ENCODE data around the gene AKAP8L. TPM values are rescaled to one million over a fixed set of nuclear protein-coding genes. Genes with fewer than 3 reads are reported as not detected.

The AKAP8L gene
- total and polyA plus RNA-seq, 10 of the 15 experiments (the other 5 are each of a cell fraction or from before 2014, with no cell fraction given): 0.66 to 64.3 (median 40.0) TPM

DNA sequence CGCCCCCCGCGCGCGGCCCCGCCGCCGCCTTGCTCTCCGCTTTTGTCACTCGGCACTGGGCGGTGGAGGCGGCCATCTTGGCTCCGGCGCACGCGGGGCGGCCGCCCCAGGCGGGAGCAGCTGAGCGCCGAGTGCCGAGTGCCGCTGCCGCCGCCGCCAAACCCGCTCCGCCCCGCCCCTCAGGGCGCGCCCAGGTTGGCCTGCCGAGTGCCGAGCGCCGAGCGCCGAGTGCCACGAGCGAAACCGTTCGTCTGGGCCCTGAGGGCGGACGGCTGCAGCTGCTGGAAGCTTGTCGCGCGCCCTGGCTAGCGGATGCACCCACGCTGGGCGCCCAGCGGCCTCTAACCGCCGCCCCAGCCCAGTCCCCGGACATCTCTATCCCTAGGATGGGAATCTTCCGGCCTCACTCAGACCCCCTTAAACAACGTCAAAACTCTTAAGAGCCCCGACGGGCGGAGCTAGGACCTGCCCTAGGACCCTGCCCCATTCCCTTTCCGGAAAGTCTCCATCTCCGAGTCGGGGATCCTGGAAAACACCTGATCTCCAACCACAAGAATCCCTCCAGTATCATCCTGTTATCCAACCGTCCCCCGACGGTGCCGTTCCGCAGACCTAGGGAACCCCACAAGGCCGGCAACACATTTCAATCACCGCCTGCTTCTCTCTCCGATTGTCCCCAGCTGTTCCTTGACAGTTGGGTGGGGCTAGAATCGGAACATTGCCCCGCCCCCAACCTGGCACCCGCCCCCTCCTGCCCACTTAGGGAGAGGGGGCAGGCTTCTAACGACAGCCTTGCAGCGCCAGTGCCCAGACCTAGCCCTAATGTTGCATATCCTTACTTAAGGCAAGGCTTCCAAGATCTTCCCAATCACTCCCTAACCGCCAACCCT lies 14.1 kb upstream of the AKAP8L start:
- ATAC-seq (peak; percentile 88), DNase-seq (ENCODE audit: low read depth, low spot score) (peak; percentile 36), FAIRE-seq (peak; percentile 82)
- SMC1A ChIA-PET (ENCODE audit: uncharacterized antibody, unreplicated experiment): interaction anchor here (0.5 to 1.2 kb wide), 3 partner anchors 13 to 568 kb away, joined by 3 to 6 read pairs (median 4); partner anchors contain the start of gene AKAP8L
- Histone ChIP-seq H3K9me3 (replicated peaks; ENCODE audit: control insufficient read depth, insufficient read depth, low read length) (no peaks in the 10 kb centered on the region), H2AFZ (ENCODE audit: control insufficient read depth, low read depth, low read length) (peak overlapping the region; percentile 82), H3K9ac (ENCODE audit: control insufficient read depth, insufficient read depth, low read length) (peak overlapping the region; percentile 76), H3K79me2 (ENCODE audit: control insufficient read depth, insufficient read depth, low read length) (peaks cover 32% of the 10 kb centered on the region), H3K36me3 (ENCODE audit: control insufficient read depth in 2 of 2, insufficient read depth in 2 of 2, low read length in 1 of 2) (peaks cover 0 to 2% of the 10 kb centered on the region in 2 experiments; a peak in 3 of 4 replicates), H3K27me3 (replicated peaks in 1 of 2; ENCODE audit: control insufficient read depth in 2 of 2, insufficient read depth in 2 of 2, low read length in 1 of 2) (no peaks in the 10 kb centered on the region), H3K4me3 (peak overlapping the region; percentile 94), H4K20me1 (ENCODE audit: control insufficient read depth, insufficient read depth) (no peaks in the 10 kb centered on the region), H3K4me1 (ENCODE audit: control insufficient read depth, insufficient read depth, low read length) (peaks cover 10% of the 10 kb centered on the region), H3K27ac (ENCODE audit: control insufficient read depth, insufficient read depth) (peak overlapping the region; percentile 83), H3K4me2 (ENCODE audit: control insufficient read depth, insufficient read depth) (peak overlapping the region; percentile 86)
- whole genome bisulfite sequencing (ENCODE audit: insufficient coverage, insufficient replicate concordance, low lambda C conversion rate, missing lambda C conversion rate): 3% methylated on average over 58 of the region's 75 CpGs
- POLR2A ChIA-PET: interaction anchor here (0.7 to 1.7 kb wide), 6 partner anchors 12 to 53 kb away, joined by 3 to 9 read pairs (median 4); partner anchors contain the start of genes AKAP8 and AKAP8L
- CTCF ChIA-PET: interaction anchor here (1.3 to 3.6 kb wide), 2 partner anchors 14 to 53 kb away, joined by 4 to 20 read pairs; partner anchors contain the start of genes AKAP8 and AKAP8L
- RAD21 ChIA-PET (ENCODE audit: unreplicated experiment): interaction anchor here (0.8 to 2.5 kb wide), 3 partner anchors 14 to 34 kb away, joined by 3 to 14 read pairs (median 5); partner anchors contain the start of genes AKAP8L and RASAL3
- in situ Hi-C loops (cut with MboI): no loop called here
- BruUV-seq (replicated peaks): no TSS peak
- intact Hi-C loops (cut with micrococcal nuclease; ENCODE audit: unreplicated experiment): loop anchor here (2.0 to 5.0 kb wide), 2 partner anchors 14 to 124 kb away; partner anchors contain the start of gene AKAP8L
- TF ChIP-seq, protein P1, sequence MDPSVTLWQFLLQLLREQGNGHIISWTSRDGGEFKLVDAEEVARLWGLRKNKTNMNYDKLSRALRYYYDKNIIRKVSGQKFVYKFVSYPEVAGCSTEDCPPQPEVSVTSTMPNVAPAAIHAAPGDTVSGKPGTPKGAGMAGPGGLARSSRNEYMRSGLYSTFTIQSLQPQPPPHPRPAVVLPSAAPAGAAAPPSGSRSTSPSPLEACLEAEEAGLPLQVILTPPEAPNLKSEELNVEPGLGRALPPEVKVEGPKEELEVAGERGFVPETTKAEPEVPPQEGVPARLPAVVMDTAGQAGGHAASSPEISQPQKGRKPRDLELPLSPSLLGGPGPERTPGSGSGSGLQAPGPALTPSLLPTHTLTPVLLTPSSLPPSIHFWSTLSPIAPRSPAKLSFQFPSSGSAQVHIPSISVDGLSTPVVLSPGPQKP (IDR thresholded peaks at IDR 0.05; ENCODE audit: low read depth, low read length): peak; percentile 55; the same call in 1 of the 2 replicates
- 0 out of 4 replicates have a peak, but pooled peaks of 1 of the 2 experiments have one; percentile 19 for TF ChIP-seq ETV6 (conservative IDR thresholded peaks at IDR 0.05 in 1 of 2, IDR thresholded peaks at IDR 0.05 in 1 of 2; ENCODE audit: borderline replicate concordance in 1 of 2, low read depth in 1 of 2)
- peak; percentile 50 for TF ChIP-seq USF1 (IDR thresholded peaks at IDR 0.05; ENCODE audit: borderline replicate concordance, extremely low read length, insufficient read depth, low read depth, low read length)
- no peak for TF ChIP-seq GABPA (IDR thresholded peaks at IDR 0.05; ENCODE audit: low read depth)
- TF ChIP-seq NR2F1 (conservative IDR thresholded peaks at IDR 0.05): peak; percentile 55
- TF ChIP-seq PAX8 (IDR thresholded peaks at IDR 0.05): no peak
- TF ChIP-seq EGR1 (IDR thresholded peaks at IDR 0.05; ENCODE audit: borderline replicate concordance in 1 of 2, low read depth in 2 of 2, low read length in 2 of 2): peak in 1 of 2 experiments; percentile 53; a peak in 1 of 3 replicates
- TF ChIP-seq, protein P2, sequence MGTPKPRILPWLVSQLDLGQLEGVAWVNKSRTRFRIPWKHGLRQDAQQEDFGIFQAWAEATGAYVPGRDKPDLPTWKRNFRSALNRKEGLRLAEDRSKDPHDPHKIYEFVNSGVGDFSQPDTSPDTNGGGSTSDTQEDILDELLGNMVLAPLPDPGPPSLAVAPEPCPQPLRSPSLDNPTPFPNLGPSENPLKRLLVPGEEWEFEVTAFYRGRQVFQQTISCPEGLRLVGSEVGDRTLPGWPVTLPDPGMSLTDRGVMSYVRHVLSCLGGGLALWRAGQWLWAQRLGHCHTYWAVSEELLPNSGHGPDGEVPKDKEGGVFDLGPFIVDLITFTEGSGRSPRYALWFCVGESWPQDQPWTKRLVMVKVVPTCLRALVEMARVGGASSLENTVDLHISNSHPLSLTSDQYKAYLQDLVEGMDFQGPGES (IDR thresholded peaks at IDR 0.05): no peak
- TF ChIP-seq, protein P3, sequence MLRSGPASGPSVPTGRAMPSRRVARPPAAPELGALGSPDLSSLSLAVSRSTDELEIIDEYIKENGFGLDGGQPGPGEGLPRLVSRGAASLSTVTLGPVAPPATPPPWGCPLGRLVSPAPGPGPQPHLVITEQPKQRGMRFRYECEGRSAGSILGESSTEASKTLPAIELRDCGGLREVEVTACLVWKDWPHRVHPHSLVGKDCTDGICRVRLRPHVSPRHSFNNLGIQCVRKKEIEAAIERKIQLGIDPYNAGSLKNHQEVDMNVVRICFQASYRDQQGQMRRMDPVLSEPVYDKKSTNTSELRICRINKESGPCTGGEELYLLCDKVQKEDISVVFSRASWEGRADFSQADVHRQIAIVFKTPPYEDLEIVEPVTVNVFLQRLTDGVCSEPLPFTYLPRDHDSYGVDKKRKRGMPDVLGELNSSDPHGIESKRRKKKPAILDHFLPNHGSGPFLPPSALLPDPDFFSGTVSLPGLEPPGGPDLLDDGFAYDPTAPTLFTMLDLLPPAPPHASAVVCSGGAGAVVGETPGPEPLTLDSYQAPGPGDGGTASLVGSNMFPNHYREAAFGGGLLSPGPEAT (IDR thresholded peaks at IDR 0.05; ENCODE audit: low read depth): peak; percentile 62
- TF ChIP-seq IKZF2 (IDR thresholded peaks at IDR 0.05): peak in 1 of 2 experiments; percentile 31; a peak in 1 of 4 replicates
- peak; percentile 28; the same call in 1 of the 2 replicates for TF ChIP-seq EED (IDR thresholded peaks at IDR 0.05; ENCODE audit: low read depth)
- peak; percentile 48; the same call in 1 of the 2 replicates for TF ChIP-seq NFXL1 (IDR thresholded peaks at IDR 0.05; ENCODE audit: borderline replicate concordance)
- TF ChIP-seq, protein P4, sequence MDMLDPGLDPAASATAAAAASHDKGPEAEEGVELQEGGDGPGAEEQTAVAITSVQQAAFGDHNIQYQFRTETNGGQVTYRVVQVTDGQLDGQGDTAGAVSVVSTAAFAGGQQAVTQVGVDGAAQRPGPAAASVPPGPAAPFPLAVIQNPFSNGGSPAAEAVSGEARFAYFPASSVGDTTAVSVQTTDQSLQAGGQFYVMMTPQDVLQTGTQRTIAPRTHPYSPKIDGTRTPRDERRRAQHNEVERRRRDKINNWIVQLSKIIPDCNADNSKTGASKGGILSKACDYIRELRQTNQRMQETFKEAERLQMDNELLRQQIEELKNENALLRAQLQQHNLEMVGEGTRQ (IDR thresholded peaks at IDR 0.05; ENCODE audit: borderline replicate concordance, low read depth, low read length): no peak; the same call in none of the 2 replicates
- TF ChIP-seq SMAD5 (IDR thresholded peaks at IDR 0.05; ENCODE audit: low read depth): 0 out of 2 replicates have a peak, but pooled peaks have one; percentile 20
- peak; percentile 97 for TF ChIP-seq YY1 (IDR thresholded peaks at IDR 0.05; ENCODE audit: low read depth, low read length)
